Measurements from ENCODE around the gene ALG9.

The ALG9 gene

GRCh38 chr11:111917312-111917711 is 45.9 kb upstream of the ALG9 start:
- Histone ChIP-seq H3K4me2 (ENCODE audit: low read length) (no peak overlapping the region), H3K4me1 (ENCODE audit: low read length) (no peaks in the 10 kb centered on the region), H3K27ac (ENCODE audit: low read length) (no peak overlapping the region), H3K79me2 (ENCODE audit: low read length) (no peaks in the 10 kb centered on the region), H3K36me3 (replicated peaks; ENCODE audit: low read depth, low read length) (no peaks in the 10 kb centered on the region), H2AFZ (ENCODE audit: low read depth, low read length) (no peak overlapping the region), H3K9me3 (ENCODE audit: insufficient read depth, low read length) (no peaks in the 10 kb centered on the region), H3K27me3 (ENCODE audit: low read depth, low read length) (0 out of 2 replicates have a peak, but pooled peaks cover 7% of the 10 kb centered on the region), H3K4me3 (ENCODE audit: low read length) (no peak overlapping the region), H3K9ac (ENCODE audit: low read length) (no peak overlapping the region), H4K20me1 (ENCODE audit: insufficient read depth, low read length) (no peaks in the 10 kb centered on the region)
- TF ChIP-seq CTCF (IDR thresholded peaks at IDR 0.05; ENCODE audit: low read depth, low read length) (no peak), EZH2phosphoT487 (IDR thresholded peaks at IDR 0.05; ENCODE audit: low read depth) (no peak)

GRCh38 chr11:111916768-111917167 is 45.4 kb upstream of the ALG9 start:
- Histone ChIP-seq H3K27ac (ENCODE audit: low read length) (no peak overlapping the region), H3K36me3 (replicated peaks; ENCODE audit: low read depth, low read length) (no peaks in the 10 kb centered on the region), H3K4me1 (ENCODE audit: low read length) (no peaks in the 10 kb centered on the region), H3K9ac (ENCODE audit: low read length) (no peak overlapping the region), H3K4me3 (ENCODE audit: low read length) (no peak overlapping the region), H2AFZ (ENCODE audit: low read depth, low read length) (no peak overlapping the region), H3K79me2 (ENCODE audit: low read length) (no peaks in the 10 kb centered on the region), H3K9me3 (ENCODE audit: insufficient read depth, low read length) (no peaks in the 10 kb centered on the region), H3K27me3 (ENCODE audit: low read depth, low read length) (peaks cover 11% of the 10 kb centered on the region; the same call in 1 of the 2 replicates), H4K20me1 (ENCODE audit: insufficient read depth, low read length) (no peaks in the 10 kb centered on the region), H3K4me2 (ENCODE audit: low read length) (no peak overlapping the region)
- TF ChIP-seq EZH2phosphoT487 (IDR thresholded peaks at IDR 0.05; ENCODE audit: low read depth) = no peak

- no peaks in the 10 kb centered on the region for H3K36me3 ChIP-seq (replicated peaks; ENCODE audit: low read depth, low read length)
- H3K4me2 ChIP-seq (ENCODE audit: low read length) = no peak overlapping the region
- no peaks in the 10 kb centered on the region for H3K4me1 ChIP-seq (ENCODE audit: low read length)
- no peaks in the 10 kb centered on the region for H3K9me3 ChIP-seq (ENCODE audit: insufficient read depth, low read length)
- H2AFZ ChIP-seq (ENCODE audit: low read depth, low read length) = no peak overlapping the region
- peaks cover 29% of the 10 kb centered on the region for H3K27me3 ChIP-seq (ENCODE audit: low read depth, low read length)
- no peak overlapping the region for H3K4me3 ChIP-seq (ENCODE audit: low read length)
- TF ChIP-seq EZH2phosphoT487 (IDR thresholded peaks at IDR 0.05; ENCODE audit: low read depth) (no peak), CTCF (IDR thresholded peaks at IDR 0.05; ENCODE audit: low read depth, low read length) (no peak)
- no peak overlapping the region for H3K27ac ChIP-seq (ENCODE audit: low read length)
- no peak overlapping the region for H3K9ac ChIP-seq (ENCODE audit: low read length)
- no peaks in the 10 kb centered on the region for H3K79me2 ChIP-seq (ENCODE audit: low read length)
- no peaks in the 10 kb centered on the region for H4K20me1 ChIP-seq (ENCODE audit: insufficient read depth, low read length)
Observed at GRCh38 chr11:111913997-111914396, 42.6 kb upstream of the ALG9 start.

GRCh38 chr11:111913031-111913861 is 41.9 kb upstream of the ALG9 start:
- H3K27me3 ChIP-seq (ENCODE audit: low read depth, low read length) = peaks cover 29% of the 10 kb centered on the region
- H3K4me3 ChIP-seq (ENCODE audit: low read length) = no peak overlapping the region
- H3K79me2 ChIP-seq (ENCODE audit: low read length) = no peaks in the 10 kb centered on the region
- no peaks in the 10 kb centered on the region for H3K36me3 ChIP-seq (replicated peaks; ENCODE audit: low read depth, low read length)
- TF ChIP-seq EZH2phosphoT487 (IDR thresholded peaks at IDR 0.05; ENCODE audit: low read depth) (no peak), CTCF (IDR thresholded peaks at IDR 0.05; ENCODE audit: low read depth, low read length) (no peak)
- H3K9me3 ChIP-seq (ENCODE audit: insufficient read depth, low read length) = no peaks in the 10 kb centered on the region
- no peak overlapping the region for H3K27ac ChIP-seq (ENCODE audit: low read length)
- H3K4me1 ChIP-seq (ENCODE audit: low read length) = no peaks in the 10 kb centered on the region
- no peak overlapping the region for H3K4me2 ChIP-seq (ENCODE audit: low read length)
- no peaks in the 10 kb centered on the region for H4K20me1 ChIP-seq (ENCODE audit: insufficient read depth, low read length)
- no peak overlapping the region for H2AFZ ChIP-seq (ENCODE audit: low read depth, low read length)
- no peak overlapping the region for H3K9ac ChIP-seq (ENCODE audit: low read length)
